Omental fat pad (tissue), 4 donors: Measurements from ENCODE around the gene BMP8A. TPM values are rescaled to one million over a fixed set of nuclear protein-coding genes. Genes with fewer than 3 reads are reported as not detected.

Source experiments
- ATAC-seq: fragments of 150-250 bp; one replicate; pipeline ENCODE4 v1.9.1; 2016; ENCODE audit warnings: mild to moderate bottlenecking, moderate library complexity; ENCODE audit not compliant: low FRiP score
- DNase-seq: peaks from one replicate; pipeline ENCODE4 v3.0.0-alpha.2; 2019; ENCODE audit warnings: low spot score
- CTCF ChIP-seq, 3 donors: fragments of 450-650 bp; IDR thresholded peaks; one replicate each; pipeline ENCODE4 v1.5.1; 2016 to 2017; ENCODE audit warnings: antibody characterized with exemption in 3 of 3, mild to moderate bottlenecking in 3 of 3, moderate library complexity in 2 of 3
- total RNA-seq, 4 donors: library from RNA; depleted of rRNA; stranded (reverse); fragments of >200 nt; gene quantifications; one replicate each; pipeline ENCODE4 v1.1.0, GENCODE V29; 2016

BMP8A gene
- total RNA-seq, 4 donors from 2014 or later: 2.0 TPM; not detected in 3

GRCh38 chr1:39566441-39567137, 75.2 kb downstream of the BMP8A start:
- TF ChIP-seq CTCF (IDR thresholded peaks at IDR 0.05): no peak
- no peak for DNase-seq
- ATAC-seq: no peak

- no peak for TF ChIP-seq CTCF (IDR thresholded peaks at IDR 0.05)
- ATAC-seq (no peak), DNase-seq (no peak)
These were observed 75.9 kb downstream of the BMP8A start for GRCh38 chr1:39567302-39567701.

GRCh38 chr1:39568208-39568607, 76.8 kb downstream of the BMP8A start:
- no peak for ATAC-seq
- no peak for DNase-seq
- no peak for TF ChIP-seq CTCF (IDR thresholded peaks at IDR 0.05)

GRCh38 chr1:39569034-39569433, 77.6 kb downstream of the BMP8A start:
- TF ChIP-seq CTCF (IDR thresholded peaks at IDR 0.05): no peak
- ATAC-seq (no peak), DNase-seq (no peak)

GRCh38 chr1:39570477-39571177, 79.2 kb downstream of the BMP8A start:
- TF ChIP-seq CTCF (IDR thresholded peaks at IDR 0.05): no peak
- ATAC-seq (no peak), DNase-seq (no peak)

GRCh38 chr1:39571178-39571483, 79.7 kb downstream of the BMP8A start:
- TF ChIP-seq CTCF (IDR thresholded peaks at IDR 0.05): no peak
- no peak for ATAC-seq
- no peak for DNase-seq
